ENCODE measurements around the gene KCNE1. TPM values are rescaled to one million over a fixed set of nuclear protein-coding genes. Genes with fewer than 3 reads are reported as not detected.
"Not testable (repeated sequence)": the region's sequence is repeated elsewhere in the genome, so short reads cannot be mapped to it uniquely, and the experiment has no call there.

Gene KCNE1
- under 1 TPM; 0.18 to 0.26 TPM for total RNA-seq

- peaks cover 1% of the 10 kb centered on the region for H3K4me1 Mint-ChIP-seq (ENCODE audit: low read depth)
- ATAC-seq (no peak), DNase-seq (no peak)
- ChIA-PET POLR2A (no interaction called here), CTCF (interaction anchor here (1.3 to 1.7 kb wide), 4 partner anchors 32 to 119 kb away, joined by 3 to 10 read pairs (median 6); no protein-coding TSS in a partner anchor)
- no peaks in the 10 kb centered on the region for H3K9me3 Mint-ChIP-seq (ENCODE audit: insufficient read depth)
- H3K27me3 Mint-ChIP-seq (ENCODE audit: low read depth): no peaks in the 10 kb centered on the region
- H3K4me3 Mint-ChIP-seq: no peak within 1 kb of the TSS
- no peak within 1 kb of the TSS for H3K27ac Mint-ChIP-seq
- H3K36me3 Mint-ChIP-seq (ENCODE audit: low read depth): no peaks in the 10 kb centered on the region
Measured at GRCh38 chr21:34511787-34512455, at the start of gene KCNE1. KCNE1 (minus strand) TSS chr21:34512210; CDS start chr21:34449634, 62,576 bp downstream.

GRCh38 chr21:34561806-34562205 lies 49.8 kb upstream of the KCNE1 start:
- H3K4me1 Mint-ChIP-seq (ENCODE audit: low read depth): no peaks in the 10 kb centered on the region
- ATAC-seq (no peak), DNase-seq (no peak)
- ChIA-PET POLR2A (no interaction called here), CTCF (no interaction called here)
- H3K4me3 Mint-ChIP-seq: no peak overlapping the region
- no peaks in the 10 kb centered on the region for H3K27me3 Mint-ChIP-seq (ENCODE audit: low read depth)
- H3K36me3 Mint-ChIP-seq (ENCODE audit: low read depth): no peaks in the 10 kb centered on the region
- no peaks in the 10 kb centered on the region for H3K9me3 Mint-ChIP-seq (ENCODE audit: insufficient read depth)
- no peak overlapping the region for H3K27ac Mint-ChIP-seq

GRCh38 chr21:34560609-34561008 lies 48.6 kb upstream of the KCNE1 start:
- H3K4me1 Mint-ChIP-seq (ENCODE audit: low read depth): no peaks in the 10 kb centered on the region
- CTCF ChIA-PET: no interaction called here
- DNase-seq: no peak

DNA sequence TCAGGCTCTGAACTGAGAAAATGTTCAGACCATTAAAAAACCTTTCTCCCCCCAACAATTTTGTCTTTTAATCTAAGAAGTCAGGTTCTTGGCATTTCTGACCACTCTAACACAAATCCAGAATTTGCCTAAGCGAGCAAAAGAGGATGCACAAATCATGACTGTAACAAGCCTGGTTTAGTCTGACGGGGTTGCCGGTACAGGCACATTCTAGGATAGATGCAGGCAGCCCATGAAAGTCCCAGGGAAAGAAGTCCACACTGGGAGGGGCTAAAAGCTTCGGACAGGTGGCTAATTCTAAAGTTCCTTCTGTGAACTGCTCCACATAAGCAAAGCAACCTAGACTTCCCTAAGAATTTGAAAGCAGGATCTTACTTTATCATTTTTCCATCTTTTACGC lies 48.0 kb upstream of the KCNE1 start:
- DNase-seq (no peak), ATAC-seq (no peak)
- Mint-ChIP-seq H3K27me3 (ENCODE audit: low read depth) (no peaks in the 10 kb centered on the region), H3K9me3 (ENCODE audit: insufficient read depth) (peaks cover 1% of the 10 kb centered on the region), H3K4me1 (ENCODE audit: low read depth) (no peaks in the 10 kb centered on the region), H3K4me3 (no peak overlapping the region), H3K27ac (no peak overlapping the region), H3K36me3 (ENCODE audit: low read depth) (no peaks in the 10 kb centered on the region)
- CTCF ChIA-PET: no interaction called here
- POLR2A ChIA-PET: no interaction called here

More at GRCh38 chr21:34560609-34561008, 48.6 kb upstream of the KCNE1 start:
- POLR2A ChIA-PET: no interaction called here
- Mint-ChIP-seq H3K27ac (no peak overlapping the region), H3K9me3 (ENCODE audit: insufficient read depth) (no peaks in the 10 kb centered on the region), H3K4me3 (no peak overlapping the region), H3K36me3 (ENCODE audit: low read depth) (no peaks in the 10 kb centered on the region), H3K27me3 (ENCODE audit: low read depth) (no peaks in the 10 kb centered on the region)
- no peak for ATAC-seq

DNA sequence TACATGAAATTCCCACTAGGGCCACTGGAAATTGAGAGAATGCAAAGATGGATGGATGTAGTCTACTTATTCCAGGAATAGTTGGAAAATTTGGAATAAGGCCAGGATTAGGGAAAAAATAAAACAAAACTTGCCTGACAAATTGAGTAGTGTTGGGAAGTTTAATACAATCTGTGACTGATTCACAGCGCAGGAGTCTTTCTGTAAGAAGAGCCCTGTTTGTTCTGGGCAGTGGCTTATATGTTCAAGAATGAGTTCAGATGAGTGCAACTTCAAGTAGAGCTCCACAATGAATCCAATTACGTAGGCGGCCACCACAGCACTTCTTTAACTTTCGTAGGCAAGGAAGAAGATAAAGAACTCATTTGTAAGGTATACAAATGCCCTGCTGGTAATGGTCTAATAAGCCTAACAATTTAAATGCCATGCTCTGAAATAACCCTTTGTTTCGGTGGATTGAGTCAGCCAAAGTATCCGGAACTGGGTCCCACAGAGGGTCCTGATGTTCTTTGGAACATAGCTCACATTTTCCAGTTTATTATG lies 47.1 kb upstream of the KCNE1 start:
- DNase-seq (no peak), ATAC-seq (no peak)
- peaks cover 4% of the 10 kb centered on the region for H3K36me3 Mint-ChIP-seq (ENCODE audit: low read depth)
- no peaks in the 10 kb centered on the region for H3K4me1 Mint-ChIP-seq (ENCODE audit: low read depth)
- no peak overlapping the region for H3K4me3 Mint-ChIP-seq
- ChIA-PET POLR2A (no interaction called here), CTCF (no interaction called here)
- H3K27ac Mint-ChIP-seq: no peak overlapping the region
- H3K9me3 Mint-ChIP-seq (ENCODE audit: insufficient read depth): peaks cover 7% of the 10 kb centered on the region
- no peaks in the 10 kb centered on the region for H3K27me3 Mint-ChIP-seq (ENCODE audit: low read depth)

- Mint-ChIP-seq H3K27me3 (ENCODE audit: low read depth) (no peaks in the 10 kb centered on the region), H3K27ac (no peak overlapping the region), H3K9me3 (ENCODE audit: insufficient read depth) (peaks cover 7% of the 10 kb centered on the region), H3K4me1 (ENCODE audit: low read depth) (no peaks in the 10 kb centered on the region), H3K36me3 (ENCODE audit: low read depth) (peaks cover 4% of the 10 kb centered on the region), H3K4me3 (no peak overlapping the region)
- POLR2A ChIA-PET: no interaction called here
- no peak for DNase-seq
- ATAC-seq: no peak
- CTCF ChIA-PET: no interaction called here
Measured at GRCh38 chr21:34558166-34558565, 46.2 kb upstream of the KCNE1 start.

GRCh38 chr21:34557261-34557660 lies 45.3 kb upstream of the KCNE1 start:
- no peak for ATAC-seq
- H3K27me3 Mint-ChIP-seq (ENCODE audit: low read depth): no peaks in the 10 kb centered on the region
- peaks cover 7% of the 10 kb centered on the region for H3K9me3 Mint-ChIP-seq (ENCODE audit: insufficient read depth)
- peaks cover 4% of the 10 kb centered on the region for H3K36me3 Mint-ChIP-seq (ENCODE audit: low read depth)
- POLR2A ChIA-PET: no interaction called here
- H3K4me1 Mint-ChIP-seq (ENCODE audit: low read depth): no peaks in the 10 kb centered on the region
- no peak for DNase-seq
- no peak overlapping the region for H3K4me3 Mint-ChIP-seq
- CTCF ChIA-PET: no interaction called here
- no peak overlapping the region for H3K27ac Mint-ChIP-seq

DNA sequence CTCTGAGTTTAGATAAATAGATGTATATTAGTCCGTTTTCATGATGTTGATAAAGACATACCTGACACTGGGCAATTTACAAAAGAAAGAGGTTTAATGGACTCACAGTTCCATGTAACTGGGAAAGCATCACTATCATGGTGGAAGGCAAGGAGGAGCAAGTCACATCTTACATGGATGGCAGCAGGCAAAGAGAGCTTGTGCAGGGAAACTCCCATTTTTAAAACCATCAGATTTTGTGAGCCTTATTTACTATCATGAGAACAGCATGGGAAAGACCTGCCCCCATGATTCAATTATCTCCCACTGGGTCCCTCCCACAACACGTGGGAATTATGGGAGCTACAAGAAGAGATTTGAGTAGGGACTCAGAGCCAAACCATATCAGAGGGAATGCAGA lies 42.7 kb upstream of the KCNE1 start:
- ATAC-seq; POLR2A ChIA-PET; H3K27ac Mint-ChIP-seq; H3K36me3 Mint-ChIP-seq (ENCODE audit: low read depth); H3K9me3 Mint-ChIP-seq (ENCODE audit: insufficient read depth); DNase-seq; H3K4me3 Mint-ChIP-seq; H3K27me3 Mint-ChIP-seq (ENCODE audit: low read depth); H3K4me1 Mint-ChIP-seq (ENCODE audit: low read depth): not testable (repeated sequence)
- CTCF ChIA-PET: interaction anchor here (1.5 kb wide), 1 partner anchor 48 kb away, joined by 4 read pairs; no protein-coding TSS in a partner anchor

DNA sequence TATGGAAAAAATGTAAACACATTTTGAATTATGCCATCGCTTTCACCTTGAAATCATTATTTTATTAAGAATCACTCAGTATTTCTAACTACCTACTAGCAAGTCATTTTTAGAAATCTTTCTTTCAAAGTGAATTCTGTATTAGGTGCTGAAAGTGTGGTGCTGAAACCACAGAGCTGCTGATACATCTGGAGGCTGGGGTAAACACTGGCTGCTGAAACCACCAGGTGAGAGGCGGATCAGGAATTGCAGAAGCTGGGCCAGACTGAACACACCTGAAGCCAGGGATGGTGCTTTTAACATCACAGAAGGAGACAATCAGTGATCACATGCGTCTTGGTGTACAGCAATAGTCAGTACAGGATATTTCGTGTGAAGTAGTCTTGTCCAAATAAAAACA lies 42.2 kb upstream of the KCNE1 start:
- ATAC-seq (no peak), DNase-seq (no peak)
- Mint-ChIP-seq H3K36me3 (ENCODE audit: low read depth) (peaks cover 4% of the 10 kb centered on the region), H3K4me3 (no peak overlapping the region), H3K9me3 (ENCODE audit: insufficient read depth) (peaks cover 7% of the 10 kb centered on the region), H3K4me1 (ENCODE audit: low read depth) (no peaks in the 10 kb centered on the region), H3K27ac (no peak overlapping the region), H3K27me3 (ENCODE audit: low read depth) (no peaks in the 10 kb centered on the region)
- ChIA-PET POLR2A (no interaction called here), CTCF (interaction anchor here (1.5 kb wide), 1 partner anchor 49 kb away, joined by 4 read pairs; no protein-coding TSS in a partner anchor)

- H3K4me3 Mint-ChIP-seq: no peak overlapping the region
- ChIA-PET POLR2A (interaction anchor here (0.6 kb wide), 1 partner anchor 28 kb away, joined by 4 read pairs; no protein-coding TSS in a partner anchor), CTCF (interaction anchor here (1.0 to 1.5 kb wide), 2 partner anchors 10 to 50 kb away, joined by 3 to 4 read pairs; no protein-coding TSS in a partner anchor)
- ATAC-seq (no peak), DNase-seq (no peak)
- H3K4me1 Mint-ChIP-seq (ENCODE audit: low read depth): no peaks in the 10 kb centered on the region
- no peak overlapping the region for H3K27ac Mint-ChIP-seq
- peaks cover 7% of the 10 kb centered on the region for H3K9me3 Mint-ChIP-seq (ENCODE audit: insufficient read depth)
- no peaks in the 10 kb centered on the region for H3K27me3 Mint-ChIP-seq (ENCODE audit: low read depth)
- peaks cover 4% of the 10 kb centered on the region for H3K36me3 Mint-ChIP-seq (ENCODE audit: low read depth)
Measured at GRCh38 chr21:34553151-34553952, 41.3 kb upstream of the KCNE1 start.

DNA sequence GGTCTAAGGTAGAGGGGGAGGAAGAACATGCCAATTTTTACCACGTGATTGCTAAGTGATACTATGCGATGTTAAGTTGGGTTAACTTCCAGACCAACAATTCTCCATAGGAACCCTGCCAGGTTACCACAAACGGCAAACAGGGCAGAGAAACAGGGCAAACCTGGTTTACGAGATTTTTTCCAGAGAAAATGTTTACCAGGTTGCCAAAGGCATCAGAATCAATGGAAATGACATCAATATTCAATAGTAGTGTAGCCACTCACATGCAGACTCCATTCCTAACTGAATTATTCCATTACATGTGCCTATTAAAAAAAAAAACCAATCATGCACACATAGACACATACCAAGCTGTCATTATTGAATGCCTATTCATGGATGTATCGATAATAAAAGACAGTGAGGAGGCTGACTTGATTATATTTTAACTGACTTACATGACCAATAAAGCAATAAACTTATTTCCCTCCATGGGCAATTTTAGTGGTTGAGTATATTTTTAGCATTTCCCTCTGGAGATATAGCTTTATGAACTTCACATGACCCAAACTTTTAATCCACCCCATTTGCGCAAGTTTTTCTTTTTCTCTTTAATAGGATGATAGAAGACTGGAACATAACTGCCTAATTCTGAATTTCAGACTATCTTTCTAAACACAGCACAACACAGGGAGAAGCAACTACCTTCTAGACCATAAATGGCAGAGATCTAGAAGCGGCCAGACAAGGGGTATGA lies 40.5 kb upstream of the KCNE1 start:
- ATAC-seq: no peak

More for the DNA sequence above, 40.5 kb upstream of the KCNE1 start:
- H3K4me3 Mint-ChIP-seq: no peak overlapping the region
- CTCF ChIA-PET: interaction anchor here (1.0 kb wide), 1 partner anchor 9 kb away, joined by 3 read pairs; no protein-coding TSS in a partner anchor
- DNase-seq: no peak
- POLR2A ChIA-PET: interaction anchor here (0.6 kb wide), 1 partner anchor 29 kb away, joined by 4 read pairs; no protein-coding TSS in a partner anchor
- H3K27me3 Mint-ChIP-seq (ENCODE audit: low read depth): no peaks in the 10 kb centered on the region
- H3K4me1 Mint-ChIP-seq (ENCODE audit: low read depth): no peaks in the 10 kb centered on the region
- H3K27ac Mint-ChIP-seq: no peak overlapping the region
- peaks cover 4% of the 10 kb centered on the region for H3K36me3 Mint-ChIP-seq (ENCODE audit: low read depth)
- H3K9me3 Mint-ChIP-seq (ENCODE audit: insufficient read depth): peaks cover 7% of the 10 kb centered on the region
